ENCODE data around the gene IQCM.

DNA sequence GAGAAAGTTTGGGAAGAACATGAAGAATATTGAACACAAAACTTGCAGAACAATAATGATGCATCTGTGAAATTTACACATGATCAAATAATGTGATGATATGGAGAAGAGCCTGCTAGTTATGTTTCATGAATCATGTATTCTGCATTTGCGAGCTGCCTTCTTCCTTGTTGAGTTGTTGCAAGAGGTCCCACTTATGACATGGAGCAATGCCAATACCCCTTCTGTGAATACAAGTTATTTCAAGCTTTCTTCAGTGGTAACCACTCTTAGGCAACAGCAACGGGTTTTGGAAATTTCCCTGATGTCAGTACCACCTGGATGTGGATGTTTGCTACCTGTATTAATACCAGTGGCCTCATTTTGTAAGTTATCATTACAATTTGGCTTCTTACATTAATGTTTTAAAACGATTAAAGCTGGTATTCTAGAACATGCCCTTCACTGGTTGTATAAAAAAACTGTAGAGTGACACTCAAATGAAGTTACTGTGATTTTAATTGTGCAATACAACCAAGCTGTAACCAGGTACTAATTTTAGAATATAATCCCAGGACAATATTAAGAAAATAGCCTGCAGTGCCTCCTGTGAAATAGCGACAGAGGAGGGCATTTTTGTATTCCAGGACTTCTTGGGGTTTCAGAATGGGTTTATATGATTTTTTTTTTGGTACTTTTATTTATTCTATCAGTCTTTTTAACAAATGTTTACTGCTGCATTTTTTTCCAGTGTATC, 25.3 kb downstream of the IQCM start:
- TF ChIP-seq, protein P1, sequence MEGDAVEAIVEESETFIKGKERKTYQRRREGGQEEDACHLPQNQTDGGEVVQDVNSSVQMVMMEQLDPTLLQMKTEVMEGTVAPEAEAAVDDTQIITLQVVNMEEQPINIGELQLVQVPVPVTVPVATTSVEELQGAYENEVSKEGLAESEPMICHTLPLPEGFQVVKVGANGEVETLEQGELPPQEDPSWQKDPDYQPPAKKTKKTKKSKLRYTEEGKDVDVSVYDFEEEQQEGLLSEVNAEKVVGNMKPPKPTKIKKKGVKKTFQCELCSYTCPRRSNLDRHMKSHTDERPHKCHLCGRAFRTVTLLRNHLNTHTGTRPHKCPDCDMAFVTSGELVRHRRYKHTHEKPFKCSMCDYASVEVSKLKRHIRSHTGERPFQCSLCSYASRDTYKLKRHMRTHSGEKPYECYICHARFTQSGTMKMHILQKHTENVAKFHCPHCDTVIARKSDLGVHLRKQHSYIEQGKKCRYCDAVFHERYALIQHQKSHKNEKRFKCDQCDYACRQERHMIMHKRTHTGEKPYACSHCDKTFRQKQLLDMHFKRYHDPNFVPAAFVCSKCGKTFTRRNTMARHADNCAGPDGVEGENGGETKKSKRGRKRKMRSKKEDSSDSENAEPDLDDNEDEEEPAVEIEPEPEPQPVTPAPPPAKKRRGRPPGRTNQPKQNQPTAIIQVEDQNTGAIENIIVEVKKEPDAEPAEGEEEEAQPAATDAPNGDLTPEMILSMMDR (optimal IDR thresholded peaks at IDR 0.05 in 1 of 3, IDR thresholded peaks at IDR 0.05 in 1 of 3, conservative IDR thresholded peaks at IDR 0.05 in 1 of 3; ENCODE audit: extremely low read depth in 1 of 3, insufficient read depth in 2 of 3, low read length in 3 of 3) = no peak
- TF ChIP-seq EZH2 (IDR thresholded peaks at IDR 0.05; ENCODE audit: low read length) = no peak
